Nephron (organoid): ENCODE measurements around the gene RASGRP3.
A peak's percentile ranks its signal among the peaks of the same experiment; 100 is the strongest.

Source experiments
- H3K27ac Mint-ChIP-seq, 3 experiments: 2 replicates each; pipeline ENCODE4 v1.8.0; 2020; ENCODE audit warnings: mixed read lengths in 3 of 3, mild to moderate bottlenecking in 2 of 3, moderate library complexity in 1 of 3
- H3K27me3 Mint-ChIP-seq: 2 replicates; pipeline ENCODE4 v1.8.0; 2021; ENCODE audit warnings: low read depth, mild to moderate bottlenecking, moderate library complexity, mixed read lengths
- H3K36me3 Mint-ChIP-seq: 2 replicates; pipeline ENCODE4 v1.8.0; 2020; ENCODE audit warnings: low read depth, mixed read lengths
- H3K4me1 Mint-ChIP-seq: 2 replicates; pipeline ENCODE4 v1.8.0; 2020; ENCODE audit warnings: mixed read lengths
- H3K4me3 Mint-ChIP-seq, 3 experiments: 2 replicates each; pipeline ENCODE4 v1.8.0; 2020; ENCODE audit warnings: mild to moderate bottlenecking in 3 of 3, mixed read lengths in 3 of 3, moderate library complexity in 2 of 3
- H3K9me3 Mint-ChIP-seq: 2 replicates; pipeline ENCODE4 v1.8.0; 2020; ENCODE audit warnings: mixed read lengths
- TF ChIP-seq, protein P1 (sequence below), 3 experiments: fragments of 200-600 bp; sonication (generic); IDR thresholded peaks; one replicate each; pipeline ENCODE4 v1.5.0; 2021; ENCODE audit warnings: antibody characterized with exemption in 3 of 3; ENCODE audit not compliant: unreplicated experiment in 3 of 3

The RASGRP3 gene

DNA sequence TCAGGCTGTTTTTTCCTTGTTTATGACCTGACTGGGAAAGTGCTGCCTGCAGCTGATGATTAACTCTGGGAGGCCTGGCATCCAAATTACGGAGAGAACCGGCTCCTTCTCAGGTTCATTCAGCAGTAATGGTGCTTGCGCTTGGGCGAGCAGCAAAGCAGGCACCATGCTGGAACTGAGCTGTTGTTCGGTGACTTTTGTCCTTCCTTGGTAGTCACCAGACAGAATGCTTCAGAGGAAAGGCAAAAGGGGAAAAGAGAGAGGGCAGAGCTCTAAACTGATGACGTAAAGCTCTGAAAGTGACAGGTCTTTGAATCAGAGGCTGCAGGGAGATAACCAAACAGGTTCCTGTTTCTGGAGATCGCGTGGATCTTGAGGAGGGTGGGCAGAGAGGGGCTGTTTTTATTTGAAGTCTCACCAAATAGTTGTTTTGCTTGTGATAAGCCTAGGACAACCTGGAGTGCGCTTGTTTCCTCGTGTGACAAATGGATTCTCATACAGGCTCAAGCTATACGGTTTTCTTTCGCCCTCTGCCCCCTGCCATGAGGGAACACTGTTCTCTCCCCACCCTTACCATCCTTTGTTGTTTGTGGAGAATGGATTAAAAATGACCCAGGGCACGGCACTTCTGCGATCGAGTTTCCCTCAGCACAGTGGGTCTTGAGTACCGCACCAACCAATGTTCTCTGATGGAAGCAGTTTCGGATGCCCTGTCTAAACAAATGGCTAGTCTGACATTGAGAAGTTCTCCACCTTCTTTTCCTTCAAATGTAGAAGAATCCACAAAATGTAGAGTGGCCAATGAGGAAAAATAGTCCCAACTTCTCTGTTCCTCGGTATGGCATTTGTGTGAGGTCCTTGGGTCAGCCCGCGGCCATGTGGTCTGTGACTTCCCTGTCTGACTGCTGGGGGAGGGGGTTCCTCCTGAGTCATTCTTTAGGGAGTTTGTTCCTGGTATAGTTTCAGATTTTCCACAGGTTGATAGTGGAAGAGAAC, 1.3 kb downstream of the RASGRP3 start:
- peaks cover 26% of the 10 kb centered on the region for H3K27me3 Mint-ChIP-seq
- no peaks in the 10 kb centered on the region for H3K36me3 Mint-ChIP-seq
- peak overlapping the region; percentile 76 to 87 (median 84) for H3K4me3 Mint-ChIP-seq
- TF ChIP-seq, protein P1, sequence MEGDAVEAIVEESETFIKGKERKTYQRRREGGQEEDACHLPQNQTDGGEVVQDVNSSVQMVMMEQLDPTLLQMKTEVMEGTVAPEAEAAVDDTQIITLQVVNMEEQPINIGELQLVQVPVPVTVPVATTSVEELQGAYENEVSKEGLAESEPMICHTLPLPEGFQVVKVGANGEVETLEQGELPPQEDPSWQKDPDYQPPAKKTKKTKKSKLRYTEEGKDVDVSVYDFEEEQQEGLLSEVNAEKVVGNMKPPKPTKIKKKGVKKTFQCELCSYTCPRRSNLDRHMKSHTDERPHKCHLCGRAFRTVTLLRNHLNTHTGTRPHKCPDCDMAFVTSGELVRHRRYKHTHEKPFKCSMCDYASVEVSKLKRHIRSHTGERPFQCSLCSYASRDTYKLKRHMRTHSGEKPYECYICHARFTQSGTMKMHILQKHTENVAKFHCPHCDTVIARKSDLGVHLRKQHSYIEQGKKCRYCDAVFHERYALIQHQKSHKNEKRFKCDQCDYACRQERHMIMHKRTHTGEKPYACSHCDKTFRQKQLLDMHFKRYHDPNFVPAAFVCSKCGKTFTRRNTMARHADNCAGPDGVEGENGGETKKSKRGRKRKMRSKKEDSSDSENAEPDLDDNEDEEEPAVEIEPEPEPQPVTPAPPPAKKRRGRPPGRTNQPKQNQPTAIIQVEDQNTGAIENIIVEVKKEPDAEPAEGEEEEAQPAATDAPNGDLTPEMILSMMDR (IDR thresholded peaks at IDR 0.05; ENCODE audit: unreplicated experiment in 3 of 3), result no peak
- peaks cover 4% of the 10 kb centered on the region for H3K9me3 Mint-ChIP-seq
- peaks cover 51% of the 10 kb centered on the region for H3K4me1 Mint-ChIP-seq
- peak overlapping the region; percentile 82 to 94 (median 93) for H3K27ac Mint-ChIP-seq

DNA sequence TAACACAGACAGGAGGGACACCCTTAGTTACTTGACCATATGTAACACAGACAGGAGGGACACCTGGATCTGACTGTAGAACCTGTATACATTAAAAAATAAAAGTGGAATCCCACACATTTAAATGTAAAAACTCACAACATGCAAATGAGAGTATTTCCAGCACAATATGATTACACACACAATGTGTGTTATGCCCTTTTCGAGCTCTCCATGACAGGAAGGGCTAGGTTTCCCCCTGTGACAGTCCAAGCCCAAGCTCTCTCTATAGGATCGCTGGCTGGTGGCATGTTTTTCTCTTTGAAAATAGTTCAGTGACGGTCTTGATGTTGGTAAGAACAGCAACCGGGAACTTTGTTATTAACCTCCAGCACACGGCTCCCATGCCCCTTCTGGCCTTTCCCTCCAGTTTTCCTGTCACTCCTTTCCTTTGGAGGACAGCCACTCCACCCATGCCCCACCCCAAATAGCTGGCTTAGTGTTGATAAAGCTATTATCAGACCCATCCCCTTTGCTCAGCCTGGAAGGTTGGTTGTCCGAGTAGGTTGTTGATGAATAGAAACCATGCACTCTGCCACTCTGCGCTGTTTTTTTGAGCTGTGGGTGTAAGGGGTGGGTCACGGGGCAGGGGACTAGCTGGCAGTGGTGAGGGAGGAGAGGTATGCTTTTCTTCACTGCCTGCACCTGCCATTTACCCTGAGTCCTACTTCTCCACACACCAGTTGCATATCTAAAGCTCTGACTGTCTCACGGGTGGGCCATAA, 2.7 kb downstream of the RASGRP3 start:
- TF ChIP-seq, protein P1 (IDR thresholded peaks at IDR 0.05; ENCODE audit: unreplicated experiment in 3 of 3), result no peak
- Mint-ChIP-seq H3K27me3 (peaks cover 19% of the 10 kb centered on the region), H3K9me3 (peaks cover 3% of the 10 kb centered on the region), H3K4me1 (peaks cover 52% of the 10 kb centered on the region), H3K4me3 (no peak overlapping the region), H3K27ac (no peak overlapping the region), H3K36me3 (no peaks in the 10 kb centered on the region)

DNA sequence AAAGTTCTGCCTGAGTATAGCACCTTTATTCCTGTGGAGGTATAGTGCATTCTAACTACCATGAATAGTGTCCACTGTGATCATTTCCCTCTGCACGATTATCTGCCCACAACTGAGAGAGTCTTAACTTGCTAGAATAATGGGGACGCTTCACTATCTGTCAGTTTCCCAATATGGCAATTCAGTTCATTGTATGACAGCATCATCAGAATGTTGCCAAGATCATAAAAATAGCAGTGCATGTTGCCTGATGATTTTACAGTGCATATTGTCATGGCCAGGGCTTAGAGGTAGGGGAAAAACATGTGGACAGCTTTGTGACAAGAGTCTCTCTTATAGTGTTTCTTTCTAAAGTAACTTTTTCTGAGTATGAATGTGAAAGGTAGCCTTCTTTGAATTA, 6.1 kb downstream of the RASGRP3 start:
- TF ChIP-seq, protein P1 (IDR thresholded peaks at IDR 0.05; ENCODE audit: unreplicated experiment in 3 of 3), result no peak
- no peak overlapping the region for H3K4me3 Mint-ChIP-seq
- H3K27ac Mint-ChIP-seq, result no peak overlapping the region
- H3K36me3 Mint-ChIP-seq, result peaks cover 3% of the 10 kb centered on the region
- H3K4me1 Mint-ChIP-seq, result peaks cover 32% of the 10 kb centered on the region
- peaks cover 9% of the 10 kb centered on the region for H3K9me3 Mint-ChIP-seq
- H3K27me3 Mint-ChIP-seq, result peaks cover 8% of the 10 kb centered on the region

DNA sequence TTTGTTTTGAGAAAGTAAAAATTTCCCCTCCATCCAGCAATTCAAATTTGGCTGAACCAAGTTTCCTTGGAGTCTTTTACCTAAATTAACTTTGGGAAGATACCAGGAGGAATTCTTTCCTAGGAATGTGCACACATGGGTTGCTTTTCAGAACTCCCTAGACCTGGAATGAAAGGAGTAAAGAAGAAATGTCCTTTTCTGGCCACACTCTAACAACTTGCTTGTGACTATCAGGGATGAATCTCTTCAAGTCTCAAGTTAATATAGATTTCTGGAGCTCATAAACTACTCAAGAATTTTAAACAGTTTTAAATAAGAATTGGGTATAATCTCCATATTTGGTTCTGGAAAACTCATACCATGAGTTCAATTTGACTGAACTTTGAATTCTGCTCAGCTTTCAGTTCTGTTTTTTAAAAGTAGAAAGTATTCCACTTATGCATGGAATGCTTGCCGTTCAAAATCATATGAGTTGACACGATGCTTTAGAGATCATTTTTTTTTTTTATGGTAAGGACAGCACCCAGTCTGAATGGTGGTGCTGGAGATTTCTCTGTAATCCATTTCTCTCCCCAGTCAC, 7.7 kb downstream of the RASGRP3 start:
- Mint-ChIP-seq H3K27ac (peak overlapping the region in 1 of 3 experiments; percentile 38), H3K27me3 (peaks cover 4% of the 10 kb centered on the region), H3K36me3 (peaks cover 3% of the 10 kb centered on the region), H3K4me3 (no peak overlapping the region), H3K9me3 (peaks cover 9% of the 10 kb centered on the region), H3K4me1 (peaks cover 26% of the 10 kb centered on the region)
- TF ChIP-seq, protein P1 (IDR thresholded peaks at IDR 0.05; ENCODE audit: unreplicated experiment in 3 of 3), result no peak

DNA sequence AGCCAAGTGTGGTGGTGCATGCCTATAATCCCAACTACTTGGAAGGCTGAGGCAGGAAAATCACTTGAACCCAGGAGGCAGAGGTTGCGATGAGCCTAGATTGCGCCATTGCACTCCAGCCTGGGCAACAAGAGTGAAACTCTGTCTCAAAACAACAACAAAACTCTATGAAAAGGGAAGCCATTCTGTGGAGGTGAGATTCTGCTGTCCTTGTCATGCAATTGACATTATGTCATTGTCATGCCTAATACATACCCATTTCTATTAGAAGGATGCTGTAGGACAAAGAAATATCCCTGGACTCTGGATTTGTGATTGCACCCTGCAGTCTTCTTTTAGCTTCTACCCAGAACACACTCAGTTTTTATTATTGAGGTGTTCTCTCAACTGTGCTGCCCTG, 8.6 kb downstream of the RASGRP3 start:
- H3K27ac Mint-ChIP-seq, result no peak overlapping the region
- peaks cover 11% of the 10 kb centered on the region for H3K9me3 Mint-ChIP-seq

More for the DNA sequence above, 8.6 kb downstream of the RASGRP3 start:
- peaks cover 21% of the 10 kb centered on the region for H3K4me1 Mint-ChIP-seq
- TF ChIP-seq, protein P1 (IDR thresholded peaks at IDR 0.05; ENCODE audit: unreplicated experiment in 3 of 3), result no peak
- H3K36me3 Mint-ChIP-seq, result peaks cover 3% of the 10 kb centered on the region
- peaks cover 4% of the 10 kb centered on the region for H3K27me3 Mint-ChIP-seq
- H3K4me3 Mint-ChIP-seq, result no peak overlapping the region
